Measurements from ENCODE around the gene NHLRC4. TPM values are rescaled to one million over a fixed set of nuclear protein-coding genes. Genes with fewer than 3 reads are reported as not detected.

Gene NHLRC4
- total and polyA plus RNA-seq, 2 of the 8 experiments (the other 6 are each of a cell fraction or from before 2014, with no cell fraction given): 0.60 to 0.76 TPM

GRCh38 chr16:567373-568256, 810 bp downstream of the NHLRC4 start (continued):
- TF ChIP-seq CHD7 (IDR thresholded peaks at IDR 0.05; ENCODE audit: insufficient replicate concordance, low read length) (no peak), RAD21 (IDR thresholded peaks at IDR 0.05 in 1 of 2, conservative IDR thresholded peaks at IDR 0.05 in 1 of 2; ENCODE audit: low read depth in 2 of 2, low read length in 2 of 2) (no peak), SIX5 (IDR thresholded peaks at IDR 0.05; ENCODE audit: low read depth, low read length) (no peak), CREB1 (IDR thresholded peaks at IDR 0.05) (no peak), HDAC6 (IDR thresholded peaks at IDR 0.05; ENCODE audit: low read depth, low read length) (no peak)

All from H1 (cell line).